T-helper 2 cell (primary cell): ENCODE results near the gene TNK2.
"Not testable (repeated sequence)": the region's sequence is repeated elsewhere in the genome, so short reads cannot be mapped to it uniquely, and the experiment has no call there.

Source experiments
- DNase-seq, 5 experiments: peaks; one replicate each; pipeline versions ENCODE4 v3.0.0 to v3.0.0-alpha.2; 2012 to 2022
- total RNA-seq, 2 donors: gene quantifications; one replicate each; lab custom pipeline; 2026; lab: John Stamatoyannopoulos, UW

Gene TNK2
- 127 to 215 reads per million in 2 donors for total RNA-seq

DNA sequence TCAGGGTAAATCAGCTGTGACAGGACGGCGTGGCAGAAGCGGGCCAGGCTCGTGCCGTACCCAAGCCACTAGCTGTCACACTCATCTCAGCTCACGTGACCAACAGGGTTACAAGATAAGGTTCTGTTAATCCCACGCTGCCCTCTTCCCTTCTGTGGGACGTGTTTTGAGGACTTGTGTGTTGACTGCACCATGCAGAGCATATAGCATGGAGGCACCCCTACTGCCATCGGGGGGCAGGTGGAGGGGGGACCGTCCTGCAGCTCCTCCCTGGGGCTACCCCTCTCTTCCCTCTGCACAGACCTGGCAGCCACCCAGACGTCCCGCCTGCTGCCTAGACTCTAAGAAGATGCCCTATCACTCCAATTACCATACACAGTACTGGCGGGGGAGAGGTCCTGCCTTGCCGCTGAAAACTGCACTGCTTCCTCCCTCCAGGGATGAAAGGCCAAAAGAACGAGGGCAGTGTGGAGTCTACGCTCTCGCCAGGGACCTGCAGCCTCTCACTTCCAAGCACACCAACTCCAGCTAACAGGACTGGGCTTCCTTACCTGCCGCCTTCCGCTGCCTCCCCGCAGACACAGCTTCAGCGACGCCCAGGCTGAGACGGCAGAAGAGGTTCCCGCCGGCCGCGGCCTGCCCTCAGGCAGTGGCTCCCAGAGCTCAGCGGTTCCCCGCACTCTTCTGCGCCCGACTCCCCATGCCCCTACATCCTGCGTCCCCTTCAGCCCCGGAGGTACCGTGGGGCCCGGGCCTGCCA lies at the start of gene TNK2:
TSS of gene TNK2 (minus strand) at position 618 of the 760 bp plus-strand sequence. CDS start 19,963 bp downstream, outside the sequence.
- DNase-seq = peak; percentile 20 to 77 (median 42)

DNA sequence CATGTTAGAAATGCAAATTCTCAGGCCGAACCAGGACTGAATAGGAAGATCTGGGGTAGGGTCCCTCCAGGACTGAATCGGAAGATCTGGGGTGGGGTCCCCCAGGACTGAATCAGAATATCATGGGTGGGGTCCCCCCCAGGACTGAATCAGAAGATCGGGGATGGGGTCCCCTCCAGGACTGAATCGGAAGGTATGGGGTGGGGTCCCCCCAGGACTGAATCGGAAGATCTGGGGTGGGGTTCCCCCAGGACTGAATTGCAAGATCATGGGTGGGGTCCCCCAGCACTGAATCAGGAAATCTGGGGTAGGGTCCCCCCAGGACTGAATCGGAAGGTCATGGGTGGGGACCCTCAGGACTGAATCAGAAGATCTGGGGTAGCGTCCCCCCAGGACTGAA lies 48.2 kb upstream of the TNK2 start:
- DNase-seq = no peak

DNA sequence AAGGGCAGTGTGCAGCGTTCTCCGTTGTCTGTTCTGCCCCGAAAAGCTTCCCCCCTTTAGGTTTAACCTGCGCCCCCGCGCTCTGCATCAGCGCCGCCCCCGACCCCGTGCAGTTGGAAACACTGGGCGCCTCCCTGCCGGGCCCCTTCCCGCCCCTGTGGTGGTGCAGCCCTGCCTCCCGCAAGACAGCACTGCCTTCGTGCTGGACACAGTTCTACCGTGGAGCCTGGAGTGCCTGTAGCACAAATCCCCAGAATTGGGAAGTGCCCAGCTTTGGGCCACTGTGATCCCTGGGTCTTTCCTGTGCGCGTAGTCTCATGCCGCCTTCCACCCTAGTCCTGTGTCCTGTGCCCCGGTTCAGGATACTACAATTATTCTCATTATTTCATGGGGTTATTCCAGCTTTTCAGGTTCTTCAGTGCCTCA lies 47.1 kb upstream of the TNK2 start:
- DNase-seq = peak in 2 of 5 experiments; percentile 48

DNA sequence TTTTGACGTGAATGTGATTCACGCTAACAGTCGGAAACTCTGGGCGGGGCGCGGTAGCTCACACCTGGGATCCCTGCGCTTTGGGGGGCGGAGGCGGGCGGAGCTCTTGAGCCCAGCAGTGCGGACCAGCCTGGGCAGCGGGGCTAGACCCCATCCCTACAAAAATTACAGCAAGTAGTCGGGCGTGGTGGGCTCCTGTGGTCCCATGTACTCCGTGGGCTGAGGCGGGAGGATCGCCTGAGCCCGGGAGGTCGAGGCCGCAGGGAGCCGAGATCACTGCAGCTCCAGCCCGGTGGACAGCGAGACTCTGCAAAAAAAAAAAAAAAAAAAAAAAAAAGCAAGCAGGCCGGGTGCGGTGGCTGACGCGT lies 46.4 kb upstream of the TNK2 start:
- not testable (repeated sequence) for DNase-seq

DNA sequence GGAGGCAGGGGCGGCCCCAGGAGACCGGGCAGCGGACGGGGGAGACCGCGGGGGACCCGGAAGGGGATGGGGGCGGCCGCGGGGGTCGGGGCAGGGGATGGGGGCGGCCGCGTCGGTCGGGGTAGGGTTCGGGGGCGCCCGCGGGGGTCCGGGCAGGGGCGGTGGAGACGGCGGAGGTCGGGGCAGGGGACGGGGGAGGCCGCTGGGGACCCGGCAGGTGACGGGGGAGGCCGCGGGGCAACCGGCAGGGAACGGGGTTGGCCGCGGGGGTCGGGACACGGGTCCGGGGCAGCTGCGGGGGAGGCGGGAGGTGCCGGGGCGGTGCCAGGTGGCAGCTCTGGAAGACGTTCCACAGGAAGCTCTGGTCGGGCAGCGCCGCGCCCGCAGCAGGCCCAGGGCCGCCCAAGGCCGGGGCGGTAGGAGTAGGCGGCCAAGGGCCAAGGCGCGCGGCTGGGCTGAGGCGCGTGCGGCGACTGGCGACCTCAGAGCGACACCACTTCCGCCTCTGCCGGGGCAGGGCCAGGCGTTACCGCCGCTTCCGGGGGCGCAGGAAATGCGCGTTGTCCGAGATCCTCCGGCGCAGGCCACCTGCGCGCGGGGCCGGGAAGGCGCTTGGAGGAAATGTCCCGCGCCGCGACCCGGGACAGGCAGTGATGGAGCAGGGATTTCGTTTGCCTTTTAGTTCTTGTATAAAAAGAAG lies 45.9 kb upstream of the TNK2 start:
- DNase-seq = peak in 4 of 5 experiments; percentile 41 to 91 (median 68)

DNA sequence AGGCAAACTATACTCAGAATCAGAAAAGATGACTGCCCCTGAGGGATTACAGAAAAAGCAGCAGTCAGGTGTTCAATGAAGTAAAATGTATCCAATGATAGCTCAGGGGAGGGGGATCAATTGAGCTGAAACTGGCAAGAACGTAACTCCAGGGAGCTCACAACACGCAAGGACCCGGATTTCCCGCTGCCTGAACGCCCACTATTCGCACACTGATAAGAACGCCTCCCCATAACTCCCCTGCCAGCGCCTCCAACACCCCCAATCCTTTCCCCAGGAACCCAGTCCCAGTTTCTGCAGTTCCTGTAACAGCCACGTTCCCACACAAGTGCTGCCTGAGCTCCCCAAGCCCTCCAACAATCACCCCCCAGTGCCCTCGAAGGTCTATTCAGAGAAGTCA lies 44.2 kb upstream of the TNK2 start:
- not testable (repeated sequence) for DNase-seq

DNA sequence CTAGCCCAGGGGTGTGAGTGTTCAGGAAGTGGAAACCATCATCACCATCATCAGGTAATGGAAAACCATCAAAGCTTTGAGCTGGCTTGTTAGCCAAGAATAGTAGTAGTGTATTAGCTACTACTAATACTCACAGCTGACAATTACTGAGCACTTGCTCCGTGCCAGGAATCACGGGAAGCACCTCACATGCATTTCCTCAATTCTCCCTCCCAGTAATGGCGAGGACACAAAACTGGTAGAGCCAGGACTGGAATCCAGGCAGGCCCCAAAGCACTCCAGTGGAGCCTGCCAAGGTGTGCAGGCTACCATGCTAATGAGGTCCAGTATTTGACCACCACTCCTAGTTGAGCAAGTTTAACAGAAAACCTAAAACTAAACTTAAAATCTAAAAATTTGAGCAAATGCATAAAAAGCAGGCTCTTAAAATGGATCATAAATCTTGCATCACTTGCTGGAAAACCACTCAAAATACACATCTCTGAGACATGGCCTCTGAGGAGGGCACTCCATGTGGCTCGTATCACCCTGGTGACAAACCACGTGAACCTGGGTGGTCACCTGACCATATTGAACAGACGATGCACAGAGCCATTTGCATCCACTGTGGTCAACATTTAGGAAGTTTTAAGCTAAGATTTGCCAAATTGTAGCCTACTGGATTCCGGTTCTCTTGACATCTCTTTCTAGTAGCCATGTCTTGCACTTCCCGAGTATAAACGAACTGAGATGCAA lies 43.3 kb upstream of the TNK2 start:
- DNase-seq = not testable (repeated sequence)

DNA sequence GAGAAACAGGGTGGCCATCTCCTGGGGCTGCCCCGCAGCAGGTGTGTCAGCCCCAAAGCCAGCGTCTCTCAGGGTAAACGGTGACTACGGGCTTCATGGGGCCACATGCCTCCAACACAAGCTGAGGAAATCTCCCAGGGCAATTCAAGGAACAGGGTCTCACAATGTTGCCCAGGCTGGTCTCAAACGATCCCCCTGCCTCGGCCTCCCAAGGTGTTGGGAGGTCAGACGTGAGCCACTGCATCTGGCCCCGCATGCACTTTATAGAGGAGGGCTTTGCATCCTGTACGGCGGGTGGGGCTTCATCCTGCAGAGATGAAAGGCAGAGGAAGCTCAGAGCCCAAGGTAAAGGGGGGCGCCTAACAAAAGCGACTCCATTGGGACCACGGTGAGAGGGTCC lies 42.4 kb upstream of the TNK2 start:
- peak in 1 of 5 experiments; percentile 6 for DNase-seq

DNA sequence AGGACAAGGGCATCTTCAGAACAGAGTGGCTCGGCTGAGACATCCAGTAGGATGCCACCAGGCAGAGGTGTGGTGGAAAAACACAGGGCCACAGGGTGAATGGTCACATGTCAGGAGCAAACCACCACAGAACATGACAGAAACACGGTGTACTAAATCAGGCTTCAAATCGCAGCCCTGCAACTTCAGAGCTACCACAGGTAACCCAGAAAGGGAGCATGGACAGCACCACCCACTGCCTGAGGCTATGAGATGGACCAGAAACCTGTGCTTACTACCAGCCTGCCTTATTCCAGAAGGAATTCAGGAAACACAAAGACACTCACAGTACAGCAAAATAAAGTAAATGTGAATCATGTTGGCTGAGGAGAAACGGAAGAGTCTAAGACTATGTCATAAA lies 41.8 kb upstream of the TNK2 start:
- DNase-seq = not testable (repeated sequence)

DNA sequence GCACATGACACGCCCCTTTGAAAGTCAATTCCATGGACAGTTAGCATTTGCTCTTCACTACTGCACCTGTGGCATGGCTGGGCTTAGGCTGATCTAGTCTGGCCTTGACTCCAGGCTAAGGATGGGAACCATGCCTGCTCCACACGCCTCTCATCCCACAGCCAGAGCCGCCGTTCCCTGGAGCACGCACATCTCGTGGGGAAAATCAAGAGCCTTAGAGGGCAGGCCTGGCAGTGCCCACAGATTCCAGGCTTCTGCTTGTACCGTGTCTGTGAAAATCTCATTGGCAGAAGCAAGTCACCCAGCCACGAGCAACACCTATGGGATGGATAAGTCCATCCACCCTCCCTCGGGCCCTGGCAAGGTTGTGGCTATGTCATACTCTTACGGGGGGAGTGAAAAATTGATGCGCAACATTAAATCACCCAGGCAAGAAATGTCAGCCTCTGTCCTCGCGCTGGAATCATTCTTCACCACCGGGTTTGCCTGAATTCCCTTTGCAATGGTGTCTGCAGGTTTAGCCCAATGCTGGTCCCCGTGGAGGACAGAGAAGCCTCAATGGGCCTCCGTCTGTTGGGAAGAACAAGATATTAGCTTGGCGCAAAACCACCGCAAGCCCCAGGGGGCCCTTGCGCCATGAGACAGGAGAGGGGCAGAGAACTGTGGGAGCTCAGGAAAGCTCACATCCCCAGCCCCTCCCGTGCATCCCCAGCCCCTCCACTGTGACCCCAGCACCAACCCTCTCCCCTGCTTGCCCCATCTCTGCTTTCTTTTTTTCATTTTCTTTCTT lies 38.8 kb upstream of the TNK2 start:
- not testable (repeated sequence) for DNase-seq

DNA sequence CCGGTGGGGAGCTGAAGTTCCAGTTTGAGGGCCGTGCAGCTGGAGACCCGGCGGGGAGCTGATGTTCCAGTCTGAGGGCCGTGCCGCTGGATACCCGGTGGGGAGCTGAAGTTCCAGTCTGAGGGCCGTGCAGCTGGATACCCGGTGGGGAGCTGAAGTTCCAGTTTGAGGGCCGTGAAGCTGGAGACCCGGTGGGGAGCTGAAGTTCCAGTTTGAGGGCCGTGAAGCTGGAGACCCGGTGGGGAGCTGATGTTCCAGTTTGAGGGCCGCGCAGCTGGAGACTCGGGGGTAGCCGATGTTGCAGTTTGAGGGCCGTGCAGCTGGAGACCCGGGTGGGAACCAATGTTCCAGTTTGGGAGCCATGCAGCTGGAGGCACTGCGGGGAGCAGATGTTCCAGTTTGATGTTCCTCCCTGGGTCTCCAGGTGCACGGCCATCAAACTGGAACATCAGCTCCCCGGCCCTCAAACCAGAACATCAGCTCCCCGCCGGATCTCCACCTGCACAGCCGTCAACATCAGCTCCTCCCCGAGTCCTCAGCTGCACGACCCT lies 33.0 kb upstream of the TNK2 start:
- not testable (repeated sequence) for DNase-seq

DNA sequence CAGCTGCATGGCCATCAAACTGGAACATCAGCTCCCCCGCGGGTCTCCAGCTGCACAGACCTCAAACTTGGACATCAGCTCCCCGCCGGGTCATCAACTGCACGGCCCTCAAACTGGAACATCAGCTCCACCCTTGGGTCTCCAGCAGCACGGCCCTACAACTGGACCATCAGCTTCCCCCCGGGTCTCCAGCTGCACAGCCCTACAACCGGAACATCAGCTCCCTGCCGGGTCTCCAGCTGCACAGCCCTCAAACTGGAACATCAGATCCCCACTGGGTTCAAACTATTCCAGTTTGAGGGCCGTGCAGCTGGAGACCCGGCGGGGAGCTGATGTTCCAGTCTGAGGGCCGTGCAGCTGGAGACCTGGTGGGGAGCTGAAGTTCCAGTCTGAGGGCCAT lies 32.5 kb upstream of the TNK2 start:
- not testable (repeated sequence) for DNase-seq

DNA sequence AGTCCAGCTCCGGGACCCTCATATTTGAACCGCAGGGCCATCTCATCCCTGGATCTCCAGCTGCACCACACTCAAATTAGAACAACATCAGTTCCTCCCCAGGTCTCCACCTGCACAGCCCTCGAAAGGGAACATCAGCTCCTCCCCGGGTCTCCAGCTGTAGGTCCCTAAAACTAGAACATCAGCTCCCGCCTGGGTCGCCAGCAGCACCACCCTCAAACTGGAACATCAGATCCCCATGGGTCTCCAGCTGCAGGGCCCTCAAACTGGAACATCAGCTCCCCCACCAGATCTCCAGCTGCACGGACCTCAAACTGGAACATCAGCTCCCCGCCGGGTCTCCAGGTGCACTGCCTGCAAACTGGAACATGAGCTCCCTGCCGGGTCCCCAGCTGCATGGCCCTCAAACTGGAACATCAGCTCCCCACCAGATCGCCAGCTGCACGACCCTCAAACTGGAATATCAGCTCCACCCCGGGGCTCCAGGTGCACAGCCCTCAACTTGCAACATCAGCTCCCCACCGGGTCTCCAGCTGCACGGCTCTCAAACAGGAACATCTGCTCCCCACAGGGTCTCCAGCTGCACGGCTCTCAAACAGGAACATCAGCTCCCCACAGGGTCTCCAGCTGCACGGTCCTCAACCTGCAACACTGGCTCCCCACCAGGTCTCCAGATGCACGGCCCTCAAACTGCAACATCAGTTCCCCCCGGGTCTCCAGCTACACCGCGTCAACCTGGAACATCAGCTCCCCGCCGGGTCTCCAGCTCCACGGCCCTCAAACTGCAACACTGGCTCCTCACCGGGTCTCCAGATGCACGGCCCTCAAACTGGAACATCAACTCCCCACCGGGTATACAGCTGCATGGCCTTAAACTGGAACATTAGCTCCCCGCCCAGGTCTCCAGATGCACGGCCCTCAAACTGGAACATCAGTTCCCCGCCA lies 31.4 kb upstream of the TNK2 start:
- DNase-seq = not testable (repeated sequence)

DNA sequence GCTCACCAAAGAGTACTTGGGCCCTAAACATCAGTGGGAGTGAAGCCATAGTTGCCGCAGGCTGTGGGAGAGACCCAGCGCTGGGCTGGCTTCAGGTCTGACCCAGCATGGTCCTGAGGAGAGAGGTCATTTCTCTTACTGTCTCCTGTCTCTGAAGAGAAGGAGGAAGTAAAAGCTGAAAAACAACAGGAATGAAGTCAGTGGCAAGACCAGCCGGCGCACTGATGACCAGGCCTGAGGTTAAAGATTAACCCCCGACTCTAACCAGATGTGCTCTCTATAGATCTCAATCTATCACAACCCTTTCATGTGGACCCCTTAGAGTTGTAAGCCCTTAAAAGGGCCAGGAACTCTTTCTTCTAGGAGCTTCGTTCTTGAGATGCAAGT lies 24.7 kb upstream of the TNK2 start:
- DNase-seq = not testable (repeated sequence)

DNA sequence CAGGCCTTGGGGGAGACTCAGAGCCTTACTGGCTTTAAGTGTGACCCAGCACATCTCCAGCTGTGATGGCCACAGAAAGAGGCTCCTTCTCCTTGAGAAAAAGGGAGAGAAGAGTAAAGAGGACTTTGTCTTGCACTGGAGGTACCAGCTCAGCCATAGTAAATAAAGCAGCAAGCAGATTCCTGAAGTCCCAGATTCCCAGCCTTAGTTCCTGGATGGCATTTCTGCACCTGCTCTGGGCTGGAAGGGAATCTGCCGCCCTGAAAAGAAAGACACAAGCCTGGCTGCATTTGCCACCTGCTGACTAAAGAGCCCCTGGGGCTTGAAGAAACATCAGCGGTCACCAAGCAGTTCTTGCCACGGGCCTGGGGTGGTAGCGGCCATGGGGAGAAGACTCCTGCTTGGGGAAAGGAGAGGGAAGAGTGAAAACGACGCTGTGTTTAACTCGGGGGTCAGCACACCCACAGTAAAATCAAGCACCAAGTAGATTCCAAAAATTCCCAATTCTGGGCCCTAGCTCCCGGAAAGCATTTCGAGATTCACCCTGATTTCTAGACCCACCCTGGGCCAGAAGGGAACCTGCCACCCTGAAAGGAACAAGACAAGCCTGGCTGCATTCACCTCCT lies 24.2 kb upstream of the TNK2 start:
- no peak for DNase-seq

DNA sequence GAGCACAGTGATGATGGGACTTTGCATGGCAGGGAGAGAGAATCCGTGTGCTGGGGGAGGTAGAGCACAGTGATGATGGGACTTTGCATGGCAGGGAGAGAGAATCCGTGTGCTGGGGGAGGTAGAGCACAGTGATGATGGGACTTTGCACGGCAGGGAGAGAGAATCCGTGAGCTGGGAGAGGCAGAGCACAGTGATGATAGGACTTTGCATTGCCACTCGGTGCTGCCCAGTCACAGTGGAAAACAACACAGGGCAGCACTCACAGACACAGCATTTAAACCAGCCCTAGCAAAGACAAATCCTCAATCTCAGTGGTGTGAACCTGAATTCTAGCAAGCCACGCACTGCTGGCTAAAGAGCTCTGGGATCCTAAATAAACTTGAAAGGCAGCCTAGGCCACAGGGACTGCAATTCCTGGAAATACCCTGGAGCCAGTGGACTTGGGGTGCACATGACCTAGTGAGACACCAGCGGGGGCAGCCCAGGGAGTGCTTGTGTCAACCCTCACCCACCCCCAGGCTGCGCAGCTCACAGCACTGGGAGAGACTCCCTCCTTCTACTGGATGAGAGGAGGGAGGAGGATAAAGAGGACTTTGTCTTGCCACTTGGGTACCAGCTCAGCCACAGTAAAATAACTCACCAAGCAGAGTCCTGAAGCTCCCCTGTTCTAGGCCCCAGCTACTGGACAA lies 23.4 kb upstream of the TNK2 start:
- DNase-seq = no peak

DNA sequence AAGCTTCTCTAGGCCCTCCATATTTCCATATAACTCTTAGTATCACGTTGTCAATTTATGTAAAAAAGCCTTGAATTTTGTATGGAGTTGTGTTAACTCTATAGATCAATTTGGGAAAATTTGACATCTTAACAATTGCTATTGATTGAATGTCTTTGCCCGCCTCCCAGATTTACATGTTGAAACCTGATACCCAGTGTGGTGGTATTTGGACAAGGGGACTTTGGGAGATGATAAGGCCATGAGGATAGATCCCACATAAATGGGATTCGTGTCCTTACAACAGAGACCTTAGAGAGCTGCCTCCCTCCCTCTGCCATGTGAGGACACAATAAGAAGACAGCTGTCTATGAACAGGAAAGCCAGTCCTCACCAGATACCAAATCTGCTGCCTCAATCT lies 21.1 kb upstream of the TNK2 start:
- DNase-seq = no peak

DNA sequence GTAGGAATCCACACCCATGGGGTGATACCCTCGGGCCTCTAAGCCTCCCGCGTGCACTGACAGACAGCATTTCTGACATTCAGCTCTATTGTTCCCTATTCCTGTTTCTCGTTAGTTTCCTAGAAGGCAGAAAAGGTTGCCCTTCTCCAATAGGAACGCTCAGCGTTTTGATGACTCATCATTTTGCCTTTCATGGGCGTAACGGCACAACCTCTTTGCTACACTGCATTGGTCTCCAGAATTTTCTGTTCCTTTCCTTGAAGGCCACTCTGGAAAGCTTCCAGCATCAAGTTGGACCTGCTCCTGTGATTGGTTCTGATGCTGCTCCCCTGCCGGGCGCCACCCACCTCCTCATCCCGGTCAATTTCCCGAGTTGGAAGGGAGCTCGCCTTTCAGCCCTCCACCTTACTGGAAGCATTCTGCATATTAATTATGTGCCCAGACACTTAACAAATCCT lies 13.0 kb upstream of the TNK2 start:
- no peak for DNase-seq

DNA sequence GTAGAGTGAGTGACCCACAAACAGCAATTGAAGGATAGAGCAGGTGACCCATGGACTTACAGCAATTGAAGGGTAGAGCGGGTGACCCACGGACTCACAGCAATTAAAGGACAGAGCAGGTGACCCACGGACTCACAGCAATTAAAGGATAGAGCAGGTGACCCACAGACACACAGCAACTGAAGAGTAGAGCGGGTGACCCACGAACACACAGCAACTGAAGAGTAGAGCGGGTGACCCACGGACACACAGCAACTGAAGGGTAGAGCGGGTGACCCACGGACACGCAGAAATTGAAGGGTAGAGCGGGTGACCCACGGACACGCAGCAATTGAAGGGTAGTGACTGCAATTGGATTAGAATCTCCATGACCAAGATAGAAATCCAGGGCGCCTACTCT lies 9.8 kb upstream of the TNK2 start:
- DNase-seq = no peak

DNA sequence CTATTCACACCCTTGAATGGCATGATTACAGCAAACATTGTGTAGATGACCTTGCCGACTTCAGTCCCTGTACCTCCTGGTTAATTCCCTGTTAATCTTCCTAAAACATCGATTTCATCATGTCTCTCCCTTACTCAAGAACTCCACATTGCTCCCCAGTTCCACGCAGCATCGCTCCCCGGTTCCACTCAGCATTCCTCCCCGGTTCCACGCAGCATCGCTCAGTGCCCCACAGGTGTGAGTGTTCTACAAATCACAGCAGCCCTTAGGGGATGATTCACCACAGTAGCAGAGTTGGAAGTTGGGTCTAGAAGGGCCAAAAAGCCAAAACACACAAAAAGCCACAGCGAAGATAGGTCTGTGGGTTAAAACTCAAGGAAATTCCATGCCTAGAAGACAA lies 8.6 kb upstream of the TNK2 start:
- DNase-seq = no peak
